ENCODE results near the gene SH3PXD2A. TPM values are rescaled to one million over a fixed set of nuclear protein-coding genes. Genes with fewer than 3 reads are reported as not detected.
A peak's percentile ranks its signal among the peaks of the same experiment; 100 is the strongest.

Gene SH3PXD2A
- total and polyA plus RNA-seq, 10 of the 15 experiments (the other 5 are each of a cell fraction or from before 2014, with no cell fraction given) = 0.63 to 14.0 (median 4.4) TPM

GRCh38 chr10:103696411-103697145 lies 158.8 kb downstream of the SH3PXD2A start:
- ChIA-PET RAD21 (ENCODE audit: unreplicated experiment) (interaction anchor here (0.6 to 2.6 kb wide), 5 partner anchors 10 to 331 kb away, joined by 3 to 11 read pairs (median 3); no protein-coding TSS in a partner anchor), CTCF (interaction anchor here (0.6 to 3.9 kb wide), 10 partner anchors 7 to 98 kb away, joined by 3 to 35 read pairs (median 4); no protein-coding TSS in a partner anchor), POLR2A (no interaction called here), SMC1A (ENCODE audit: uncharacterized antibody, unreplicated experiment) (interaction anchor here (0.7 to 3.3 kb wide), 9 partner anchors 7 to 425 kb away, joined by 3 to 17 read pairs (median 3); partner anchors contain the start of gene SFR1)
- FAIRE-seq = peak; percentile 99
- Histone ChIP-seq H3K36me3 (ENCODE audit: control insufficient read depth in 2 of 2, insufficient read depth in 2 of 2, low read length in 1 of 2) (no peaks in the 10 kb centered on the region), H3K9me3 (replicated peaks; ENCODE audit: control insufficient read depth, insufficient read depth, low read length) (no peaks in the 10 kb centered on the region), H3K4me1 (ENCODE audit: control insufficient read depth, insufficient read depth, low read length) (peaks cover 29% of the 10 kb centered on the region), H3K27me3 (replicated peaks in 1 of 2; ENCODE audit: control insufficient read depth in 2 of 2, insufficient read depth in 2 of 2, low read length in 1 of 2) (no peaks in the 10 kb centered on the region), H4K20me1 (ENCODE audit: control insufficient read depth, insufficient read depth) (no peaks in the 10 kb centered on the region), H3K4me2 (ENCODE audit: control insufficient read depth, insufficient read depth) (peak overlapping the region; percentile 84), H3K27ac (ENCODE audit: control insufficient read depth, insufficient read depth) (peak overlapping the region; percentile 54), H2AFZ (ENCODE audit: control insufficient read depth, low read depth, low read length) (peak overlapping the region; percentile 89), H3K79me2 (ENCODE audit: control insufficient read depth, insufficient read depth, low read length) (peaks cover 7% of the 10 kb centered on the region), H3K4me3 (no peak overlapping the region), H3K9ac (ENCODE audit: control insufficient read depth, insufficient read depth, low read length) (peak overlapping the region; percentile 13; the same call in 1 of the 2 replicates)
- in situ Hi-C loops (cut with MboI) = no loop called here
- no TSS peak for BruUV-seq (replicated peaks)
- ATAC-seq = peak; percentile 61
- 22% methylated on average over 10 of the region's 10 CpGs for WGBS (ENCODE audit: insufficient coverage, insufficient replicate concordance, low lambda C conversion rate, missing lambda C conversion rate)
- no peak for DNase-seq (ENCODE audit: low read depth, low spot score)
- intact Hi-C loops (cut with micrococcal nuclease; ENCODE audit: unreplicated experiment) = loop anchor here (10.0 kb wide), 2 partner anchors 428 to 638 kb away; partner anchors contain the start of genes ITPRIP and SFR1
- TF ChIP-seq CHD1 (IDR thresholded peaks at IDR 0.05; ENCODE audit: low read depth, low read length) (no peak), SPI1 (IDR thresholded peaks at IDR 0.05; ENCODE audit: borderline replicate concordance, insufficient read depth, low read depth, low read length) (no peak; the same call in 1 of the 2 replicates), CHD2 (IDR thresholded peaks at IDR 0.05; ENCODE audit: borderline replicate concordance, low read depth, low read length) (no peak), DPF2 (IDR thresholded peaks at IDR 0.05) (no peak), SIX5 (IDR thresholded peaks at IDR 0.05; ENCODE audit: low read depth, low read length, severe bottlenecking) (no peak), JUNB (IDR thresholded peaks at IDR 0.05) (peak; percentile 40), MTA2 (IDR thresholded peaks at IDR 0.05; ENCODE audit: low read depth) (peak; percentile 59; the same call in 1 of the 2 replicates), BCLAF1 (IDR thresholded peaks at IDR 0.05) (no peak), BMI1 (IDR thresholded peaks at IDR 0.05; ENCODE audit: borderline replicate concordance) (no peak), SMAD1 (IDR thresholded peaks at IDR 0.05; ENCODE audit: low read depth, partially characterized antibody) (no peak), PRDM15 (CRISPR knock-in tag; IDR thresholded peaks at IDR 0.05) (no peak), REST (IDR thresholded peaks at IDR 0.05; ENCODE audit: low read depth, low read length) (no peak)

Data from GM12878 (cell line).